NK-92 treated with Interleukin-12 subunit alpha and Interleukin-12 subunit beta, amount 100 ng/mL, for 24 hours (cell line): ENCODE results near the gene SLC8A1.

Experiments used
- DNase-seq: peaks from one replicate; lab custom pipeline; 2025; lab: John Stamatoyannopoulos, UW

SLC8A1 gene

DNA sequence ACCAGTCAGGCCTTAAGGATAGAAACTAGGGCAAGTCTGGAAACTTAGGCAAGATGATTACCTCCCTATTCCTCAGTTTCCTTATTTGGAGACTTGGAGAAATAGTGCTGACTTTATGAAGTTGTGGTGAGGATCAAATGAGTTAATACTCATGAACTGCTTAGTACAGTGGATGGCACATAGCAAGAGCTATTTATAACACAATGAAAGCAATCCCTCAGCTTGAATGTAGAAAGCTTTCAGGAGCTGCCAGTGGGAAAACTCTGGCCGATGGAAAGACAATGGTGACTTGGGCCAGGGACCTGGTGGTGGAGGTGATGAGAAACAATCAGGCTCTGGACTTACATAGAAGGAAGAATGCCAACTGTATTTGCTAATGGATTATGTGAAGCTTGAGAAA is 403.4 kb downstream of the SLC8A1 start:
- DNase-seq, result no peak

DNA sequence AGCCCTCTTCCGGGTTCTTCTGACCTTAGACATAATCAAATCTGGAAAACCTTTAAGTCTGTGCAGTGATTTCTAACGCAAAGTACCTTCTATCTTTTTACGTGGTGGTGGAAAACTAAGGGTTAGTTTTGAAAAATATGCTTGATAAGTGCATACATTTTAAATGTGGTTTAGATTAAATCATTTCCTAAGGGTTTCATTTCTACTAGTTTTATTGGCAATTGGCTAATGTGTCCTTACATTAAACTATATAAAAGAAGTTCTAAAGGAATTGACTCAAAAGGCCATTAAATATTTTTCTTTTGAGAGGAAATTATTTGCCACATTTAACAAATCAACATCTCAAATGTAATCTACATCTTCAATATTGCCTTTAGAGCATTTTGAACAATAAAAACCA is 404.5 kb downstream of the SLC8A1 start:
- DNase-seq, result no peak
